ENCODE results near the gene FLNA.
"Not testable (repeated sequence)": the region's sequence is repeated elsewhere in the genome, so short reads cannot be mapped to it uniquely, and the experiment has no call there.

Gene FLNA

DNA sequence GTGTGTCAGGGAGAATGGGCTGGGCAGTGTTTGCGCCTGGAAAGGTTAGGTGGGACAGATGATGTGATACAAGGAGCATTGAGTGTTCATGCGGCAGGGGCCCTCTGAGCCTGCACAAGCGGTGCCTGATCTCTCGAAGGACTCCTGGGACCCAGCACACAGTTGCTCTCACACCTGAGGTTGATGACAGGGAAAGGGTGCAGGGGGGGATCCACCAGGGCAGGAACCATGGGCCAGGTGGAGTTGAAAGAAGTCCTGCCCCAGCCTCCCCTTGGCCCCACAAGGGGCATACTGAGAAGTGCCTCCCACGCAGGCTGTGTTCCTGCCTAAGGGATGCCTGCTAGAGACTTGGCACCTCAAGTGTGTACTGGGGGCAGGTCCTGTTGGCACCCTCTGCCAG lies 45.8 kb downstream of the FLNA start:
- DNase-seq: no peak

DNA sequence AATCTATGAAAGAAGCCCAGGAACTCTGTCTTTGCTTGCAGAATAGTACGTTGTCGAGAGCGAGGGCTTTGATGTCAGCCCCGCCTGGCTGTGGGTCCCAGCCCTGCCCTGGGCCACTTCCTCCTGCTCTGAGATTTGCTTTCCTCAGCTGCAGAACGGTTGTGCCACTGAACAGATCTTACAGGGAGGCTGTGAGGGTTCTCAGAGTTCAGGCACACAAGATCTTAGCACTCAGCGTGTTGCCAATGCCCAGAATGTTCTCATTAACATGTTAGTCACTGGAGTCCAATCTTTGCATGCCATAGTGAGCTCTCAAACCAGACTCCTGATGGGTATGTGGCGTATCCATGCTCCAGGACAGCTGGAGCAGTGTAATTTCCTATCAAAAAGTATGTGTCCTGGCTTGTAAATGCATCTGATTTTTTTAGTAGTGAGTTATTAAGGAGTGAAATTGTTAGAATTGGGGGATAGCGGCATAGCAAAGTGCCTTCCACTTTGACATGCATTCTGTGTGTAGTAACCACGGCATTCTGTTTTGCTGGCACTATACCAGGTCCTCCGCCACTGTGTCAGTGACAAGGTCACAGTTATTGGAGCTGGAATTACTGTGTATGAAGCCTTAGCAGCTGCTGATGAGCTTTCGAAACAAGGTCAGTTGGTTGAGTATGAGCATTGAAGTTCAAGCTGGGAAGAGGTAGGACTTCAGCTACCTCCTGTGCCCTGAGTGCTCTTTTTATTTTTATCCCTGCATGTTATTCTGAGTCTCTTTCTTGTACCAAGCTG lies 47.2 kb downstream of the FLNA start:
- no peak for DNase-seq

DNA sequence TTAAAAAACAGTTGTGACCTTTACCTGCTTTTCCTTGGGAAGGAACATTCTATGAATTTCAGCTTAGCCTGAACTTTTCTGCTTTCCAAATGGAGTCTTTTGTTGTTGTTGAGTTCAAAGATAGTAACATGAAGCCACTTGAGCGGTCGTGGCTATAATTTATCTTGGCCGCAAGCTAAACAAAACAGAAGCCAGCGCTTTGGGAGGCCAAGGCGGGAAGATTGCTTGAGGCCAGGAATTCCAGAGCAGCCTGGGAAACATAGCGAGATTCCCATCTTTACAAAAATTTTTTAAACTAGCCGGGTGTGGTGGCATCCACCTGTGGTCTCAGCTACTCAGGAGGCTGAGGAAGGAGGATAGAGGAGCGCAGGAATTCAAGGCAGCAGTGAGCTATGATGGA lies 48.9 kb downstream of the FLNA start:
- no peak for DNase-seq

DNA sequence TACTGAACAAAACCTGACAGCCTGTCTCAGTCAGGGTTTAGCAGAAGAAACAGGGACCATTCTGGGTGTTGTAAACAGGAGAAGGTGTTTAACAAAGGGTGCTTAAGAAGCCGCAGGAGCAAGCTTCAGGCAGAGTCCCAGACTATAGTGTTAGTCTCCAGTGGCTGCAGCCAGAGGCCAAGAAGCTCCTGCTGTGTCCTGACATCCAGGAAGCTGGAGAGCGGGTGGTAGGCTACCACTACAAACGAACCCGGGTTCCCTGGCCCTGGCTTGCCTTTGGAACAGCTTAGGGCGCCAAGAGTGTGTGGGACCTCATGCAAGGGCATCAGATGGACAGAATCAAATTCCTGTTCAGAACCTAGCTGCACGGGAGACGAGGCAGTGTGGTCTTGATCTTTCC lies 50.9 kb downstream of the FLNA start:
- DNase-seq: no peak

DNA sequence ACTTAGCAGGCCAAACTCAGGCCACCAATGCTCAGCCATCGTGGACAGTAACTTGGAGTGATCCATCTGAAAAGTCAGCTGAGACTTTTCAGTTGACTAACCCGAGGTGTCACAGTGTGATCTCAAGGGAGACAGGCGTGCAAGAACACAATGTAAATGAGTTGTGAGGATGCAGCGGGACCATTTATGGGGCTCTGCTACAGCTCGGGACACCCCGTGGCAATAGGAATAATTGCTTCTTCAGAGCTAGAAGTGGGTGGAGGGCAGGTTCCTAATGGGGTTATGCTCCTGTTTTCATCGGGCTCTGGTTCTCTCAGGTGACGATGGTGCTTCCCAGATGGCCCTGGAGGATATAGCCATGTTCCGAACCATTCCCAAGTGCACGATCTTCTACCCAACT lies 51.5 kb downstream of the FLNA start:
- no peak for DNase-seq

DNA sequence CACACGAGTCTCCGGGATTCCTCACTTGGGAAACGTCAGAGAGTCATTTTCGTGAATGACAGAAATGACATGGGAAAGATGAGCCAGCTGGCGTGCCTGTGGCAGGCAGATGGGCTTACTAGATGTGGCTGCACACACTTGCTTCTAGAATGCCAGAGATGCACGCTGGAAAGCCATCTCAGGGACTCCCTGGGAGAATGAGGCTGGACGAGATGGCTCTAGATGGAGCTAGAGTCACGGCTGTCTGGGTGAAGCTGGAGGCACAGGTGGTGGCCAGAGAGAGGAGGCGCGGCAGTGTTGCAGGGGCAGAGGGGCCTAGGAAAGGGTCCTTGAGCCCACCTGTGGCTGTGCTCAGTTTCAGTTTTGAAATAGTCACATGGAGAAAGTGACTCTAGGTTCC lies 52.8 kb downstream of the FLNA start:
- no peak for DNase-seq

DNA sequence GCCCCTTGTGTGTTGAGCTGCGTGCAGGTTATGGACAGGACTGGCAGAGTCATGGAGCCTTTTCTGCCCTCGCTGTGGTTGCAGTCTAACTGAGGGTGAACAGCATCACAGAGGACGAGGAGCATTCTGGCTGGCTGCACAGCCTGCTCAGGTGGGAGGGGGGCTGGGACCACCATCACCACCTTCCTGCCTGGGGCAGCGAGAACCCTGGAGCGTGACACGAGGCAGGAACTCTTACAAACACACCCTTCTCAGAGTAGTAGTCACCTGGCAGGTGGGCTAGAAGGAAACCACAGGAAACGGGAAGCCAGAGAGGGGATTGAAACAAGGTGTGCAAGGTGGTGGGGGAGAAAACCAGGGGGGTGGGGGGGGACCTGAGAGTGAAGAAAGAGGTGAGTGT lies 53.3 kb downstream of the FLNA start:
- DNase-seq: no peak

DNA sequence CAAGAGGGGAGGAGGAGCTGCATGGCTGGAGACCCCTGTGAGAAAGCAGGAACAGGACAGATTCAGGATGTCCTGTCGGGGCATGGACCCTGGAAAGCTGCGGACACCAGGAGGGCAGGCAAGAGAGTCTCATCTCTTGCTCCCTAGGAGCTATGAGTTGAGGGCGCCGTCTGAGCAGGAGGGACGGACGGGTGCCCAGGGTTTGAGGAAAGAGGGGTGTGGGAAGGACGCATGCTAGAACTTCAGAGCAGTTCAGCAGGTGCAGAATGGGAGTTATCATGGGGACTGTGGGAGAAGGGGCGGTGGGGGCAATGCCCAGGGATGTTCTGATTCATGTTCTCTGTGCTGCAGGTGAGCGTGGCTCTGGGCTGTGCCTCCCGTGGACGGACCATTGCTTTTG lies 54.0 kb downstream of the FLNA start:
- DNase-seq: no peak

DNA sequence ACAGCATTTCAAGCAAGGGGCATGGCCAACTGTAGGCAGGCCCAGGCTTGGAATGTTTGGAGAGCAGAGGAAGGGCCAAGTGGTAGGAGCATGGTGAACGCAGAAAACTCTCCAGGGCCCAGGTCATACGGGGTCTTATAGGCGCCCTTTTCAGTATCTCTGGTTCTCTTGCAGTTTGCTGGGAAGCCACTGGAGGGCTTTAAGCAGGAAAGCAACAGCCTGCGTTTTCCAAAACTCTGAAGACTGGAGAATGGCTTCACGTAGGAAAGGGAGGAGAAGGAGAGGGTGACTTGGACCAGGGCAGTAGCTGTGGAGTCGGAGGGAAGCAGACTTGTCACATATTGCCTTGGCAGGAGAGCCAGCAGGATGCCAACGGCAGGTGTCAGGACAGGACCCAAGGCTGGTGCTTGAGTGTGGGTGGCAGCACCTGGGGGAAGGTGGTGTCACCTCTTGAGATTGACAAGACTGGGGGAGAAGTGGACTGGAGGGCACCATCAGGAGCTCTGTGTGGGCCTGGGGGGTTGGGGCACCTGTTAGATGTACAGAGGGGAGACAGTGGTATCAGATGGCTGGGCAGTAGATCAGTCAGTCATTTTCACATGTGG lies 56.9 kb downstream of the FLNA start:
- no peak for DNase-seq

DNA sequence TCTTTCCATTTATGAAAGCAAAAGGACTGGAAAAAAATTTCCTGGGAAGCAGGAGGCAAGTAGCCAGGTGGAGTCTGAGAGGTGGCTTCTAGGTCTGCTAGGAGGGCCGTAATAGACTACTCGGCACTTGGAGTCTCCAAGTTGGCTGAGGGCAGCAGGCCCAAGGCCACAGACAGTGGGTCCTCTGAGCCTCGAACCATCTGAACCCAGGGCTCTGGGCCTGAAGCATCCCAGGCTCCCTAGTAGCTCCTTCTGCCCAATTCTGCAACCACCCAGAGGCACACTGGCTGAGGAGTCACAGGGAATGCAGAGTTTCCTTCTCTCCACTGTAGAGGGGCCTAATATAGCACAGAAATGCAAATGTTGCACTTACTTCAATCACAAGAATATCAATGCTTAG lies 59.0 kb downstream of the FLNA start:
- DNase-seq: no peak

DNA sequence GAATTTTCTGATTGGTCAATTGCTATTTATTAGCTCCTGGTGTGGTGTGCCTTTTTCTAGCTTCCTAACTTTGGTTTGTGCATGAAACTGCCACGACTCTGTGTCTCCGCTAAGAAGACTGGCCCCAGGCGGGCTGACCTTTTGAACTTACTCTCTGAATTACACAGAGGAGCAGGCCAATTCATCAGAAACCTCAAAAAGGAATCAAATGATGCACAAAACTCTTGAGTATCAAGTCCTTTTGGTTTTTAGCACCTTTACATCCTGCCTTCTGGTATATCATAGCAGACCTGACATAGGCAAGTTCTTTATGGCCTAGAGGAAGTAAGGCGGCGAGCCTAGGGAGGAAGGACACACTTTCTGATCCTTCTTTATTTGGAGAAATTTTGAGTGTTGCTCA lies 61.3 kb downstream of the FLNA start:
- no peak for DNase-seq

DNA sequence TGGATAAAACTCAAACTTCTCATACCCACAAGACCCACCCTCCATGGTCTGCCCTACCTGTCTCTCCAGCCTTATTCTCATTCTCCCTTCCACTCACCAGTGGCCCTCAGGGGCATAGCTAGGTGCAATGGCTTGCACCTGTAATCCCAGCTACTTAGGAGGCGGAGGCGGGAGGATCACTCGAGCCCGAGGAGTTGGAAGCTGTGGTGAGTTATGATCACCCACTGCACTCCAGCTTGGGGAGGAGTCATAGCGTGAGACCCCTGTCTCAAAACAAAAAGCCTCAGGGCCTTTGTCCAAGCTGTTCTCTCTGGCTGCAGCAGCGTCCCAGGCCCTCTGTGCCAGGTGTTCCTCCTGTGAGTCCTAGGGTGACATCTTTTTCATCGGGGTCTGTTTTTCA lies 62.3 kb downstream of the FLNA start:
- no peak for DNase-seq

DNA sequence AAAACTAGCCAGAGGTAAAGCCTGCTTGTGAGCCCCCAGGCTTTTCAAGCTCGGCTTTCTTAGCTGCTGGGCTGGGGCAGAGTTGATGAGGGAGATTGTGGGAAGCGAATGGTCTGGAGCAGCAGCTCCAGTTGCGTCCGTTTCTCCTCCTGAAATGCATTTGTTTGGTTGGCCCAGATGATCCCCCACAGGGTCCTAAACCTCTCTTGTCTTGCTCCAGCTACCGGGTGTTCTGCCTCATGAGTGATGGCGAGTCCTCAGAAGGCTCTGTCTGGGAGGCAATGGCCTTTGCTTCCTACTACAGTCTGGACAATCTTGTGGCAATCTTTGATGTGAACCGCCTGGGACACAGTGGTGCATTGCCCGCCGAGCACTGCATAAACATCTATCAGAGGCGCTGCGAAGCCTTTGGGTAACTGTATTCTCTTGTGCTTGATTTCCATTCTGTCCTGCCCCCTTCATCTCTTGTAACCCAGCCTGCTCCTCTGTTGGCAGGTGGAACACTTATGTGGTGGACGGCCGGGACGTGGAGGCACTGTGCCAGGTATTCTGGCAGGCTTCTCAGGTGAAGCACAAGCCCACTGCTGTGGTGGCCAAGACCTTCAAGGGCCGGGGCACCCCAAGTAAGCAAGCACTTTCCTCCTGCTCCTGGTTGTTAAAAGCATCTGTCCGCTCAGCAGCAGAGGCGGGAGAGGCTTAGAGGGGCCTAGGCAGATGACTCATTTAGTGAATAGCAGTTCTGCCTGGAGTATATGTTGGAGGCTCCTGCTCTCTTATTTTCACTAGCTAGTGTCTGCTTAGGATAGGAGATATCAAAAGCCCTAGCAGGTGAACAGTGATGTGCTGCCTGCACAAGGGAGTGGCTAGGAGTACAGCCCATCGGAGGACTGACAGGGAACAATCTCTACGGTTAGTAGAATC lies 63.6 kb downstream of the FLNA start:
- no peak for DNase-seq

DNA sequence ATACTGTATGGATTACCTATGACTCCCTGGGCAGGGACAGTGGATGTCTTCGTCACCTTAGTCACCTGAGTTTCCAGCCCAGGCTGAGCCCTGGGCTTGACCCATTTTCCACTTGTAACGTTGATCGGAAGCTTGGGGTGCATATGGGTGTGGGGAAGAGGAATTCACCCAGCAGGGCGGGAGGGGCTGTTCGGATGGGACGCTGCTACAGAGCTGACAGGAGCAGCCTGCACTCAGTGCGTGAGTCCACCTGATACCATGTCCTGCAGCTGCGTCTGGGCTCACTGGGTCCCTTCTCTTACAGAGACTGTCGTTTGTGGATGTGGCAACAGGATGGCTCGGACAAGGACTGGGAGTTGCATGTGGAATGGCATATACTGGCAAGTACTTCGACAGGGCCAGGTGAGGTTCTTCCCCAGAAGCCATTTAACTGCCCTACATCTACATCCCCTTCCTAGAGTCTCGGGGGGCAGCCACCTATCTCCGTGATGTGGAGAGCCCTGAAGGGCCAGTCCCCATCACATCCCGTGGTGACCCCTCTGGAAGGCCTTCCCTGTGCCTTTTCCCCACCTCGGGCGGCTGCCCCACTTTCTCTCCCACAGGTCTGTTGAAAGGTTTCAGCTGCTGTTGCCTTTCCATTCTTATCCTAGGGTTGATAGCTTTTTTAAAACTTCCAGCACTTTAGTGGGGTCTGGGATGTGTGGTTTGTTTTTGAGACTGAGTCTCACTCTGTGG lies 65.2 kb downstream of the FLNA start:
- DNase-seq: no peak

DNA sequence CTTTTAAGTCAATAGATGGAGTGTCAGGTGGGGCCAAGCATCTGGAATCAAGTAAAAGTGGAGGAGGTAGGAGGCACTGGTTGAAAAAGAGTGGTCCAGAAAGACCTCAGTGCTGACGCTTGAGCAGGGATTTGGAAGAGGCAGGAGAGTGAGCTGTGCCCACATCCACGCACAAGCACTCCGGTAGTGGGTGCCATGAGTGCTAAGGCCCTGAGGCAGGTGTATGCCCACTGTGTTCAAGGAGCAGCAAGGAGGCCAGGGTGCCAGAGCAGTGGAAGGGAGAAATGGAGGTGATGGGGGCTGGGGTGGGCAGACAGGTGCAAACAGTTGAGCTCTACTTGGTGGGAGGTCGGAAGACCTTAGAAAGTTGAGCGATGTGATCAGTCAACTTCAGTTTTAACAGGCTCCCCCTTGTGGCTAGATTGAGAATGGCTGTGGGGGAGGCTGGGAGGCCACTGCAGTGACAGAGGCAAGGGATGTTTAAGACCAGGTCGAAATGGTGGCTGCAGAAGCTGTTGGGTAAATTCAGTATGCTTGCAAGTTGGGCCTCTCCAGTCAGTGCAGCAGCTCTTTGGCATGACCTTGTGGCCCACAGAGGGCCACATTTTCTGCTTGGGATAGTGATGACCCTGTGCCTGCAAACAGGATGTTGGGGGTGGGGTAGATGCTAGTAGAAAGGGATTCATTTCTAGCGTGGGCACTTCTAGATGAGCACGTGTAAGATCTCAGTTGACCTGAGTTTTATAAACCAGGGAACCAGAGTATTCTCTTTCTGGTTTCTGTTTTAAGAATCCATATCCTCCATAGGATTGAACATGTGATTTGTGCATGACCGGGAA lies 66.1 kb downstream of the FLNA start:
- peak; percentile 65 for DNase-seq

DNA sequence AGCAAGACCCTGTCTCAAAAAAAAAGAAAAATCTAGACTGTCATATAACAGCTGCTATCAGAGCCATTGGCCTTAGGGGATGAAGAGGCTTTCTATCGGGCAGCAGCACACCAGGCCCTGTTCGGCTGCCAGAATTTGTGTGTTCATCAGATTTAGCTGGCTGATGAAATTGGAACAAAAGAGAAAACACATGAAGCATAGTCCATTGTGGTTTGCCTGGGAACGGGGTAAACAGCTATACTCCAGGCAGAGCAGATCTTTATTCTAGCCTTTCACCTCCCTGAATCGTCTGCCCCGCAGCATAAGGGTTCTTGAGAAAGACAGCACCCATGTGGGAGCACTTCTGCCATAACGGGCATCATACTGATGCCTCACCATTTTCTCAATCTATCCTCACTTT lies 67.2 kb downstream of the FLNA start:
- no peak for DNase-seq

DNA sequence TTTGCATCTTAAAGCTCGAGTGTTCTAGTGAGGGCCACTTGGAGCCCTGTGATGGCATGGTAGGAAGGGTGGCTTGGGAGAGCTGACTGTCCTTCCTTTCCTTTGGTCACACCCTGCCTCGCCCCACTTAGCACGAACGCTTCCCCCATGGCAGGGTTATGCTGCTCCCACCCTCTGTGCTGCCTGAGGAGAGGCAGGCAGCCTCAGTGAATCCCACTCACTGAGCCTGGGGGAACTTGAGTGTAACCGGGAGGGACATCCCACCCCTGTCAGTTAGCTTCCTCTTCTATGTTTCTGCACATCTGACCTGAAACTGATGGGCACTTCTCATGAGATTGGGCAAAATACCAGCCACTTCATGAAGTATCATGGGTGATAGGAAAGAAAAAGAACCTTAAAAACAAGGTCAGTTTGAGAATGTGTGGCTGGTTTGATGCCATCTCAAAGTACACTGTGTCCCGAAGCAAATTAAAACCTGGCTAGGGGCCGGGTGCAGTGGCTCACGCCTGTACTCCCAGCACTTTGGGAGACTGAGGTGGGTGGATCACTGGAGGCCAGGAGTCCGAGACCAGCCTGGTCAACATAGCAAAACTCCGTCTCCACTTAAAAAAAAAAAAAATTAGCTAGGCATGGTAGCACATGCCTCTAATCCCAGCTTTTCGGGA lies 68.8 kb downstream of the FLNA start:
- DNase-seq: no peak

DNA sequence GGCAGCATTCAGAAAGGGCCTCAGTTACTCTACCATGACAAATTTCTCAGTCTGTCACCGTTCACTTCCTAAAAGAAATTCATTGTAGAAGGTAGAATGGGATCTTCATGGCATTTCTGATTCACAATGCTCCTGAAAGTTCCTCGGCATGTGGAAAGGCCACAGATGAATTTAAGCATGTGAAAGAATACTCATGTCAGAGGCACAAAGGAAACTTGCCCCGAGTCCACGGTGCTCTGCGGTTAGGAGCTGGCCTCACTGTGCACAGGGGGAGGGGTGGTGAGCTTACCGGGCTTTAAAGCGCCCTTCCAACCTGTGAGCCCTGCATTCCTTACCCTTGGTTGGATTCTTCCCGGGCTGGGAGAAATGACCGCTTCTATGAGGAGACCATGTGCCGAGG lies 69.6 kb downstream of the FLNA start:
- DNase-seq: no peak

DNA sequence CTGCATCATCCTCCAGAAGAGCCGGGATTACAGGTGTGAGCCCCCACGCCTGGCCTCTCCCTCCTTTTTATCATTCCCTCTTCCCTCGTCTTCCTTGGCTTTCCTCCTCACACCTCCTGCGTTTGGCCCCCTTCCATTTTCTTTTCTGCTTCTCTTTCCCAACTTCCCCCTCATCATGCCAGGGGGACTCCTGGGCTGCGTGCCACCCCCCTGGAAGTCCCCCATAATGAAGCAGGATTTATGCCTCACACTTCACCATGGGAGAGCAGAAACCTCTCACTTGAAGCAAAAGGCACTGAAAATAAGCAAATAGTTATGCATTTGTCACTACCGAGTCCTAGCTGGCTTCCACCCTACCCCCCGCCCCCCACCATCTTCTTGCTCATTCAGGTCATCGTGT lies 71.0 kb downstream of the FLNA start:
- no peak for DNase-seq

DNA sequence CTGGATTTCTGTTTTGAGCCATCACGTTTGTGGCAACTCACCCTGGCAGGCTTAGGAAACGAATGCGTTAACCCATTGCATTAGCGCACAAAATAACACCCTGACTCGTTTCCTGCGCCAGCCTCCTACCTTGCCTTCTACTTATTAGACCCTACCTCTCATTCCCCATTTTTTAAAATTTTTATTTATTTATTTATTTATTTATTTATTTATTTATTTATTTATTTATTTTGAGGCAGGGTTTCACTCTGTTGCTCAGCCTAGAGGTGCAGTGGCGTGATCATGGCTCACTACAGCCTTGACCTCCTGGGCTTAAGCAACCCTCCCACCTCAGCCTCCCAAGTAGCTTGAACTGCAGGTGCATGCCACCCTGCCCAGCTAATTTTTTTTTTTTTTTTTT lies 71.4 kb downstream of the FLNA start:
- DNase-seq: not testable (repeated sequence)

DNA sequence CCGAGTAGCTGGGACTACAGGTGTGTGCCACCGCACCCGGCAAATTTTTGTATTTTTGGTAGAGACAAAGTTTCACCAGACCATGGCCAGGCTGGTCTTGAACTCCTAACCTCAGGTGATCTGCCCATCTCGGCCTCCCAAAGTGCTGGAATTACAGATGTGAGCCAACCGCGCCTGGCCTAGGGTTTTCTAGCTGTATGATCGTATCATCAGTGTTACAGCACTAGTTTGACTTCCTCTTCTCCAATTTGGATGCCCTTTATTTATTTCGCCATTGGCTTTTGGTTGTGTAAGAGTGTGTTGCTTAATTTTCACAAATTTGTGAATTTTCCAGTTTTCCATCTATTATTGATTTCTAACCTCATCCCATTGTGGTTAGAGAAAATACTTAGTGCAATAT lies 73.6 kb downstream of the FLNA start:
- DNase-seq: no peak

All from effector CD8-positive, alpha-beta T cell (primary cell).